AG09309 (cell line): ENCODE measurements around the gene MGME1.

Source experiments
- DNase-seq: peaks from one replicate; pipeline ENCODE4 v3.0.0-alpha.2; 2010; ENCODE audit warnings: low read depth
- H3K4me3 ChIP-seq: 2 replicates; pipeline ENCODE4 v1.5.1; 2011; ENCODE audit warnings: mild to moderate bottlenecking, low read depth, low read length, moderate library complexity; ENCODE audit not compliant: control insufficient read depth
- TF ChIP-seq, protein P1 (sequence below): IDR thresholded peaks from 2 replicates; pipeline ENCODE4 v1.5.1; 2011; ENCODE audit warnings: mild to moderate bottlenecking, low read depth, low read length, inconsistent platforms; ENCODE audit not compliant: insufficient read depth, control insufficient read depth; ENCODE audit errors: missing control alignments

MGME1 gene

DNA sequence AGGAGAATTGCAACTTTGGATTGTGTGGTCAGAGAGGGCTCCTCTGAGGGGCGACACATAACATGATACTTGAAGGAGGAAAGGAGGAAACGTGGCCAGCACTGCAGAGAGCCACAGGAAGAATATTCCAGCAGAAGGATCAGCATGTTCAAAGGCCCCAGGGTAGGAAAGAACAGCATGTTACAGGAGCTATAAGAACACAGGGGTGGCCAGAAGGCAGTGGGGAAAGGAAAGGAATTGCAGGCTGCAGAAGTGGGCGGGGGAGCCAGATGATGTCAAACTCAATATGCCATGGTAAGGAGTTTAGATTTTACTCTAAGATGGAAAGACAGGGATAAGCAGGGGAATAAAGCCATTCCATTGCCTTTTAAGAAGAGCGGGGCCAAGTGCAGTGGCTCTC, 30.7 kb downstream of the MGME1 start:
- TF ChIP-seq, protein P1, sequence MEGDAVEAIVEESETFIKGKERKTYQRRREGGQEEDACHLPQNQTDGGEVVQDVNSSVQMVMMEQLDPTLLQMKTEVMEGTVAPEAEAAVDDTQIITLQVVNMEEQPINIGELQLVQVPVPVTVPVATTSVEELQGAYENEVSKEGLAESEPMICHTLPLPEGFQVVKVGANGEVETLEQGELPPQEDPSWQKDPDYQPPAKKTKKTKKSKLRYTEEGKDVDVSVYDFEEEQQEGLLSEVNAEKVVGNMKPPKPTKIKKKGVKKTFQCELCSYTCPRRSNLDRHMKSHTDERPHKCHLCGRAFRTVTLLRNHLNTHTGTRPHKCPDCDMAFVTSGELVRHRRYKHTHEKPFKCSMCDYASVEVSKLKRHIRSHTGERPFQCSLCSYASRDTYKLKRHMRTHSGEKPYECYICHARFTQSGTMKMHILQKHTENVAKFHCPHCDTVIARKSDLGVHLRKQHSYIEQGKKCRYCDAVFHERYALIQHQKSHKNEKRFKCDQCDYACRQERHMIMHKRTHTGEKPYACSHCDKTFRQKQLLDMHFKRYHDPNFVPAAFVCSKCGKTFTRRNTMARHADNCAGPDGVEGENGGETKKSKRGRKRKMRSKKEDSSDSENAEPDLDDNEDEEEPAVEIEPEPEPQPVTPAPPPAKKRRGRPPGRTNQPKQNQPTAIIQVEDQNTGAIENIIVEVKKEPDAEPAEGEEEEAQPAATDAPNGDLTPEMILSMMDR, result no peak
- no peak for DNase-seq

DNA sequence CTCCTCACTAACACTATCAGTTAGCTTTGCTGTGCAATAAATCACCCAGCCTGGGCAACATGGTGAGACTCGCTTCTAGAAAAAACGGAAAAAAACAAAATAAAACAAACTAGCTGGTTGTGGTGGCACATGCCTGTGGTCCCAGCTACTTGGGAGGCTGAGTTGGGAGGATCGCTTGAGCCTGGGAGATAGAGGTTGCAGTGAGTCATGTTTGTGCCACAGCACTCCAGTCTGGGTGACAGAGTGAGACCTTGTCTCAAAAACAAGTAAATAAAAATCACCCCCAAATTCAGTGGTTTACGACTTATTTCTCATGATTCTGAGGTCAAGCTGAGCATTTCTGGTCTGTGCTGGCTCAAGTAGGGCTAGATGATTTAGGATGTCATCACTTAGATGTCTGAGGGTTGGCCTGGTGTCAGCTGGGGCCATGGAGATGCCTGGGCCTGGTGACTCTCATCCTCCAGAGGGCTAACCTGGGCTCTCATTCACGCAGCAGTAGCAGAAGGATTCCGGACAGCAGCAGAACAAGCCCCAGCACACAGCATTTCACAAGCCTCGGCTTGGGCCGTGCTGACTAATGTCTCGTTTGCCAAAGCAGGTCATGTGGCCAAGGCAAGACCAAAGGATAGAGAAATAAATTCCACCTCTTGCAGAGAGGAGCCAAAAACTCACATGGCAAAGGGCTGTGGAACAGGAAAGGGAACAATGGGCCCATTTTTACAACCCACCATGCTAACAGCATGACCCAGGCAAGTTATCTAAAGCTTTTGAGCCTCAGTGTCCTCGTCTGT, 32.5 kb downstream of the MGME1 start:
- H3K4me3 ChIP-seq, result no peak overlapping the region
- TF ChIP-seq, protein P1, result no peak
- DNase-seq, result peak; percentile 75

More for the DNA sequence above, 30.7 kb downstream of the MGME1 start:
- H3K4me3 ChIP-seq, result no peak overlapping the region

DNA sequence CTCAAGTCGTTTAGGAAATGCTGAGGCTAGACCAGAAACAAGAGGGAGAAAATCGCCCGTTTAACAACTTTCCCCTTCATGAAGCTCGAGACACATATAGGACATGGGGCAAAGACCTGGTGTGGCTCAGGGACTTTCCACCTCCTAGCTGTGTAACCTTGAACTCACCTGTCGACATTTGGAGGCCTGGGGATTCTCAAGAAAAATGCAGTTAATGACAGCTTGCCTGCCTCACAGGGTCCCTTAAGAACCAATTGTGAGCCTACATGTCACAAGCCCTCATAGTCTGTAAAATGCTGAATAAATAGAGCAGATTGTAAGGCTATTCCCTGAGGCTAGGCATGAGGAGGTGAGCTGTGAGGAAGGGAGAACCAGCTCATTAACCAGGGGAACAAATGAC, 35.1 kb downstream of the MGME1 start:
- TF ChIP-seq, protein P1, result no peak
- no peak overlapping the region for H3K4me3 ChIP-seq
- DNase-seq, result no peak

DNA sequence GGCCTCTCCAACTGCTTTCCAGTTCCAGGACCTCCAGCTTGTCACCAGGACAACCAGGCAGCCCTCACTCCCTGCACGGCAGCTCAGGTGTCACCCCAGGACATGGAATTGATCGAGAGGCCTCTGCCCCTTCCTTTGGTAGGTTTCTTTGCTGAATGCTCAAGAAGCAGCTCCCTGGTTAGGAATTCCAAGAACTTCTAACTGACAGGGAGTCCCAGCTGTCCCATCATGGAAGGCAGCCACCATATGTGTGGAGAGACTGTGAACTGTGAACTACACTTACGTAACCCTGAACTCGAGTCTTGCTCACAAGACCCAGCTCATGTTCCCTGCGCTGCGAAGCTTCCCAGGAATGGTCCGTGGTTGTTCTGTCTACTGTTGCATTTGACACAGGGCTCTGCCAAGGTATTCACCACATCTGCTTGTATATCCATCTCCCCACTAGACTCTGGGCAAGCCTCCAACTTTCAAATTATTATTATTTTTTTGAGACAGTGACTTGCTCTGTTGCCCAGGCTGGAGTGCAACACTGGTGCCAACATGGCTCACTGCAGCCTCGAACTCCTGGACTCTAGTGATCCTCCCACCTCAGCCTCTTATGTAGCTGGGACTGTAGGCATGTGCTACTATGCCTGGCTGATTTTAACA, 35.7 kb downstream of the MGME1 start:
- TF ChIP-seq, protein P1, result no peak
- H3K4me3 ChIP-seq, result no peak overlapping the region
- no peak for DNase-seq

DNA sequence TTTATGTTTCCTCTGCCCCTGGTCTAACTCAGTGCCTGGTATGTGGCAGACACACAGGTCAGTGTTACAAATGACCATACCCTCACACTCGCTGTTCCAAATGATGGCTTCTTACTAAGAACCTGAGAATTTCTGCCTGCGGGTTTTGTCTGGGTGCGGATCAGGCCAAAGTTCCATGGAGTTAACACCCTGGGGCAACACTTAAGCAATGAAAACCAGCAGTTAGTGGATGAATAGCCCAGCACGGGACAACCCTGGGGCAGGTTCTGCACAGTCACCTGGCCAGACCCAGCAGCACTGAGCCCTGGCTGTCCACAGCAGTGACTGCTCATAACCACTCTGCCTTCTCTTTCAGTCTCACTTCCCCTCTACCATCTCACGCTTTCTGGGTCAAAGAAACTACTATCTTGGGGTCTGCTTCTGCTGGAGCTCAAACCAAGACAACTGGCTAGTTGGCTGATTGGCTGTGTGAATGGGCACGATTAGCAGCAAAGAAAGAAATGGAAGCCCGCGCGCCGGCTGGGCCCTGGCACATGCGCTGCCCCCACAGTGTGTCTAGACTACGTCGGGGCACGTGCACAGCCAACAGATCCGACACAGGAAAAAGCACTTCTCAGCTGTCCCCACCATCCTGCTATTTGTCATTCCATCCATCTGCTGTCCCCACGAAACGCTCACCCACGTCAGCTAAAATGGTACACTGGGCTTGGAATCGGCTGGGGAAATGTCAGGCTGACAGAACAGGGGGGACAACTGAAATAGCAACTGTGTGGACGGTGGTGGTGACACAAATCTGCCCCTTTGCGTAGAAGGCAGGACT, 36.6 kb downstream of the MGME1 start:
- TF ChIP-seq, protein P1, result no peak
- DNase-seq, result no peak
- H3K4me3 ChIP-seq, result no peak overlapping the region

DNA sequence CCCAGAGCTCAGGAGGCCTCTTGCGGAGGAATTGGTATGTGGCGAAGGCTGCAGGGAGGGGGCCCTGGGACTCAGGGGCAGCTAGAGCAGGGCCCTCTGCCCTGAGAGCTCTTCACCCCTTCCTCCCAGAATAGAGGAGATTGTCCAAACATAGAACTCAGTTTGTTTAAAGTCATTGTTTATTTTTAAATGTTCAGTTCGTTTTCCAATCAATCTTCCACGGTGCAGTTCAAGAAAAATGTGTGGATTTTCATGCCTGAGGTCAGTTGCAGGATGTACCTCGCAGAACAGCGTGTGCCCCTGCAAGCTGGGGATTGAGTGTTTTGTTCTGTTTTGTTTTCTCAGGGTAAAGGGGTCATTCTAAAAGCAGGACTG, 37.2 kb downstream of the MGME1 start:
- TF ChIP-seq, protein P1, result no peak
- no peak for DNase-seq
- H3K4me3 ChIP-seq, result no peak overlapping the region
